BJ (cell line): ENCODE data around the gene FZD4. TPM values are rescaled to one million over a fixed set of nuclear protein-coding genes. Genes with fewer than 3 reads are reported as not detected.

ENCODE experiments used
- CTCF ChIA-PET: fragments of 350-600 bp; formaldehyde crosslinking; extraction: SDS; loops from one replicate; lab custom pipeline; 2021; ENCODE audit warnings: antibody characterized with exemption, inconsistent platforms; lab: Yijun Ruan, JAX
- POLR2A ChIA-PET: fragments of 300-600 bp; sonication (Branson Sonifier 250); formaldehyde crosslinking; extraction: SDS; loops from one replicate; lab custom pipeline; 2021; ENCODE audit warnings: antibody characterized with exemption; lab: Charles Lee
- DNase-seq: peaks from one replicate; pipeline ENCODE4 v3.0.0-alpha.2; 2011; ENCODE audit warnings: low read depth
- H3K27me3 ChIP-seq: 2 replicates; pipeline ENCODE4 v1.6.0; 2011; ENCODE audit warnings: low read length; ENCODE audit not compliant: control insufficient read depth, insufficient read depth
- H3K36me3 ChIP-seq: 2 replicates; pipeline ENCODE4 v1.5.1; 2011; ENCODE audit warnings: low read length; ENCODE audit not compliant: control insufficient read depth, insufficient read depth
- H3K4me3 ChIP-seq: 2 replicates; pipeline ENCODE4 v1.5.1; 2011; ENCODE audit warnings: low read depth, mild to moderate bottlenecking, control low read depth, low read length
- CTCF ChIP-seq: IDR thresholded peaks from 2 replicates; pipeline ENCODE4 v1.5.1; 2011; ENCODE audit warnings: low read depth, mild to moderate bottlenecking, control low read depth, inconsistent platforms, low read length, moderate library complexity; ENCODE audit not compliant: insufficient read depth
- polyA plus RNA-seq: library from polyadenylated mRNA; depleted of rRNA; stranded (reverse); fragments of >200 nt; gene quantifications from 2 replicates; pipeline ENCODE4 v1.2.3, GENCODE V29; 2011

FZD4 gene
- polyA plus RNA-seq, 1 experiment, result 12.4 TPM

- DNase-seq, result no peak
- no peak overlapping the region for H3K4me3 ChIP-seq
- no peaks in the 10 kb centered on the region for H3K36me3 ChIP-seq
- no peaks in the 10 kb centered on the region; the same call in 1 of the 2 replicates for H3K27me3 ChIP-seq
- CTCF ChIA-PET, result interaction anchor here (0.6 to 1.1 kb wide), 2 partner anchors 22 to 528 kb away, joined by 3 read pairs; no protein-coding TSS in a partner anchor
- TF ChIP-seq CTCF, result no peak
- POLR2A ChIA-PET, result no interaction called here
Measured at GRCh38 chr11:86956905-86957195, 1.7 kb upstream of the FZD4 start.

- CTCF ChIA-PET, result interaction anchor here (0.9 to 1.9 kb wide), 2 partner anchors 14 to 15 kb away, joined by 3 to 8 read pairs; no protein-coding TSS in a partner anchor
- H3K4me3 ChIP-seq, result peak overlapping the region; percentile 82
- POLR2A ChIA-PET, result interaction anchor here (0.6 kb wide), 2 partner anchors 43 to 1327 kb away, joined by 4 read pairs; partner anchors contain the start of gene TMEM126B
Measured at GRCh38 chr11:86955111-86955360, 159 bp downstream of the FZD4 start.

GRCh38 chr11:86954269-86955110 lies 705 bp downstream of the FZD4 start:
- no peaks in the 10 kb centered on the region; the same call in 1 of the 2 replicates for H3K27me3 ChIP-seq
- H3K4me3 ChIP-seq, result peak overlapping the region; percentile 82
- TF ChIP-seq CTCF, result no peak
- H3K36me3 ChIP-seq, result peaks cover 2% of the 10 kb centered on the region
- DNase-seq, result no peak
- CTCF ChIA-PET, result interaction anchor here (0.9 to 1.9 kb wide), 2 partner anchors 13 to 15 kb away, joined by 3 to 8 read pairs; no protein-coding TSS in a partner anchor
- POLR2A ChIA-PET, result interaction anchor here (0.6 kb wide), 3 partner anchors 43 to 1326 kb away, joined by 4 read pairs; partner anchors contain the start of gene TMEM126B

More at GRCh38 chr11:86955111-86955360, 159 bp downstream of the FZD4 start:
- no peaks in the 10 kb centered on the region; the same call in 1 of the 2 replicates for H3K27me3 ChIP-seq
- DNase-seq, result no peak
- H3K36me3 ChIP-seq, result peaks cover 2% of the 10 kb centered on the region
- TF ChIP-seq CTCF, result no peak

- Histone ChIP-seq H3K4me3 (no peak overlapping the region), H3K36me3 (peaks cover 2% of the 10 kb centered on the region), H3K27me3 (no peaks in the 10 kb centered on the region)
- TF ChIP-seq CTCF, result no peak
- ChIA-PET POLR2A (no interaction called here), CTCF (interaction anchor here (0.6 to 0.9 kb wide), 2 partner anchors 13 to 53 kb away, joined by 3 read pairs; no protein-coding TSS in a partner anchor)
- no peak for DNase-seq
Measured at GRCh38 chr11:86952221-86952875, 2.8 kb downstream of the FZD4 start.

GRCh38 chr11:86951706-86952105 lies 3.5 kb downstream of the FZD4 start:
- DNase-seq, result no peak
- Histone ChIP-seq H3K27me3 (no peaks in the 10 kb centered on the region), H3K36me3 (peaks cover 2% of the 10 kb centered on the region), H3K4me3 (no peak overlapping the region)
- CTCF ChIA-PET, result no interaction called here
- TF ChIP-seq CTCF, result no peak
- POLR2A ChIA-PET, result no interaction called here
